Measurements from ENCODE around the gene PFDN4. TPM values are rescaled to one million over a fixed set of nuclear protein-coding genes. Genes with fewer than 3 reads are reported as not detected.

PFDN4 gene
- total and polyA plus RNA-seq, 2 of the 13 experiments (the other 11 are each of a cell fraction or from before 2014, with no cell fraction given): 59.8 to 227 TPM

- TF ChIP-seq SETDB1 (CRISPR knock-in tag; IDR thresholded peaks at IDR 0.05; ENCODE audit: borderline replicate concordance) (no peak), KDM5B (CRISPR knock-in tag; IDR thresholded peaks at IDR 0.05; ENCODE audit: borderline replicate concordance) (peak; percentile 97), MTF2 (CRISPR knock-in tag; IDR thresholded peaks at IDR 0.05; ENCODE audit: borderline replicate concordance) (peak; percentile 89), THRA (CRISPR knock-in tag; IDR thresholded peaks at IDR 0.05; ENCODE audit: borderline replicate concordance) (peak; percentile 79), ZMAT3 (CRISPR knock-in tag; conservative IDR thresholded peaks at IDR 0.05) (peak; percentile 92), NCOA1 (CRISPR knock-in tag; IDR thresholded peaks at IDR 0.05) (0 out of 2 replicates have a peak, but pooled peaks have one; percentile 52), HOMEZ (CRISPR knock-in tag; IDR thresholded peaks at IDR 0.05; ENCODE audit: low read depth) (peak; percentile 84), REL (CRISPR knock-in tag; conservative IDR thresholded peaks at IDR 0.05) (peak; percentile 91; the same call in 1 of the 2 replicates), NFKB2 (CRISPR knock-in tag; IDR thresholded peaks at IDR 0.05; ENCODE audit: borderline replicate concordance) (peak; percentile 83; the same call in 1 of the 2 replicates), MLLT10 (CRISPR knock-in tag; IDR thresholded peaks at IDR 0.05) (no peak), ZNF672 (CRISPR knock-in tag; IDR thresholded peaks at IDR 0.05) (peak; percentile 90; the same call in 1 of the 2 replicates), BRF2 (CRISPR knock-in tag; IDR thresholded peaks at IDR 0.05) (peak; percentile 40), JARID2 (CRISPR knock-in tag; IDR thresholded peaks at IDR 0.05; ENCODE audit: insufficient replicate concordance) (peak; percentile 88), ZNF296 (CRISPR knock-in tag; conservative IDR thresholded peaks at IDR 0.05) (no peak), BCL3 (CRISPR knock-in tag; IDR thresholded peaks at IDR 0.05) (peak; percentile 97), IRX3 (CRISPR knock-in tag; IDR thresholded peaks at IDR 0.05; ENCODE audit: borderline replicate concordance, low read depth) (peak; percentile 92), ZNF546 (CRISPR knock-in tag; conservative IDR thresholded peaks at IDR 0.05) (peak; percentile 95; the same call in 1 of the 2 replicates), DNMT1 (CRISPR knock-in tag; IDR thresholded peaks at IDR 0.05) (no peak), ZNF891 (CRISPR knock-in tag; IDR thresholded peaks at IDR 0.05) (peak; percentile 86), ZNF841 (CRISPR knock-in tag; IDR thresholded peaks at IDR 0.05; ENCODE audit: borderline replicate concordance) (peak; percentile 55; the same call in 1 of the 2 replicates), ZMYM2 (CRISPR knock-in tag; IDR thresholded peaks at IDR 0.05) (0 out of 2 replicates have a peak, but pooled peaks have one; percentile 63), NFE2L1 (CRISPR knock-in tag; IDR thresholded peaks at IDR 0.05; ENCODE audit: borderline replicate concordance) (no peak), ZNF367 (CRISPR knock-in tag; IDR thresholded peaks at IDR 0.05; ENCODE audit: borderline replicate concordance) (peak; percentile 96), GATAD2A (CRISPR knock-in tag; IDR thresholded peaks at IDR 0.05) (peak; percentile 84), ZNF496 (CRISPR knock-in tag; IDR thresholded peaks at IDR 0.05; ENCODE audit: insufficient replicate concordance) (no peak)
Observed at GRCh38 chr20:54207743-54208547, at the start of gene PFDN4 (continued).
